ENCODE measurements around the gene CFTR.

- TF ChIP-seq CTCF (conservative IDR thresholded peaks at IDR 0.05) (no peak), EZH2 (IDR thresholded peaks at IDR 0.05; ENCODE audit: low read depth) (no peak)
Observed at GRCh38 chr7:117530390-117530789, 50.6 kb downstream of the CFTR start.

All from PC-9 (cell line).